ENCODE measurements around the gene NTM.

DNA sequence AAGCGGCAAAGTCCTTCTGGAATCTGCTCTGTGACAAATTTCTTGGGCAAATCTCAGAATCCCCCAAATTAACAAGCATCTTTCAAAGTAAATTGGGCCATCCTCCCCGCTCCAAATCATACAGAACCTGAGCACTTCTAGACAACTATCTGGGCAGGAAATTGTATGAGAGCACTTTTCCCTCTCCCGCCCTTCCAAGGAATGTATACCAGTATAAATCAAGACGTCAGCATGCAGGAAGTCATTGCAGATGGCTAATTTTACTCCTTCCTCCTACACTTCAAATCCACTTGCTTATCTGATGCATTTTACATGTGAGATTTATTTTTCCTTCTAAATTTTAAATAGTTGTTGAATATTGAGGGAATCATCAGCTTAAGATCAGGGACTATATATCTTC is 52.1 kb downstream of the NTM start:
- TF ChIP-seq CTCF (IDR thresholded peaks at IDR 0.05) (no peak), CREM (CRISPR knock-in tag; IDR thresholded peaks at IDR 0.05) (no peak), MAX (CRISPR knock-in tag; IDR thresholded peaks at IDR 0.05) (no peak), E2F4 (CRISPR knock-in tag; IDR thresholded peaks at IDR 0.05; ENCODE audit: borderline replicate concordance, low read depth) (no peak)
